Measurements from ENCODE around the gene MYH14. TPM values are rescaled to one million over a fixed set of nuclear protein-coding genes. Genes with fewer than 3 reads are reported as not detected.
A peak's percentile ranks its signal among the peaks of the same experiment; 100 is the strongest.

The MYH14 gene
- total RNA-seq, 2 donors from 2014 or later = 506 to 509 TPM

DNA sequence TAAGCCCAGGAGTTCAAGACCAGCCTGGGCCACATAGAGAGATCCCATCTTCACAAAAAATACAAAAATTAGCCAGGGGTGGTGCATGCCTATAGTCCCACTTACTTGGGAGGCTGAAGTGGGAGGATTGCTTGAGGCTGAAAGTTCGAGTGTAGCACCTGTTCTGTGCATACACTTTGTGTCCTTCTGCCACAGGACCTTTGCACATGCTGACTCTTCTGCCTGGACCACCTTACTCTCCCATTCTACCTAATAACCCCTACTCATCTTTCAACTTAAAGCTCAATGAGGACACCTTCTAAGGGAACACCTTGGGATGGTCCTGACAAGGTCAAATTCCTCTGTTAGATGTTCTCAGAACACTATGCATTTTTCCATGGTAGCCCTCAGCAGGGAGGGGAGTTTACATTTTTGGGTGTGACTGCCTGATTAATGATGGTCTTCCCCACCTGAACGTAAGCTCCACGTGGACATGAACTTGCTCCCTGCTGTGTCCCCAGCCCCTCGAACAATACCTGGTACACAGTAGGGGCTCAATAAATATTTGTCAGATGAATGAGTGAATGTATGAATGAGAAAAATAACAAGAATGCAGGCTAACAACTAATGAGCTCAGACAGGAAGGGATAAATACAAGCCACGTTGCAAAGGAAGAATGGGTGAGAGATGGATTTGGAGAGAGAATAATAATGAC is 29.2 kb upstream of the MYH14 start:
- no peak for TF ChIP-seq CTCF (IDR thresholded peaks at IDR 0.05)
- Histone ChIP-seq H3K27me3 (no peaks in the 10 kb centered on the region), H3K36me3 (no peaks in the 10 kb centered on the region), H3K4me3 (no peak overlapping the region), H3K27ac (no peak overlapping the region), H3K4me1 (peaks cover 3% of the 10 kb centered on the region), H3K9ac (ENCODE audit: low read depth in 2 of 2, low read length in 2 of 2) (no peak overlapping the region), H3K9me3 (no peaks in the 10 kb centered on the region)
- intact Hi-C loops (cut with DNase I) = no loop called here
- no peak for DNase-seq

DNA sequence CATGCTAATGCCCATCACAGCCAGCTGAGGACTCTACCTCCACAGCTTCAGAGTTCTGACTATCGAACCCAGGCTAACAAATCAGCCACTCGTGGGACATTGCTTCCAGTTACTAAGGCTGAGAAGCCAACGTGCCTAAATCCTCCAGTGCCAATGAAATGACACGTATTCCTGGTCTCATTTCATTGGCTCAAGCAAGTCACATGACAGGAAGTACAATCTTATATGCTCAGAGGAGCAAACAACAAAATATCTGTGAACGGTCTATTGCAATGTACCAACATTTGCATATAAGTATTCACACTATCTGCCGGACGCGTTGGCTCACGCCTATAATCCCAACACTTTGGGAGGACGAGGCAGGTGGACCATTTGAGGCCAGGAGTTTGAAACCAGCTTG is 27.5 kb upstream of the MYH14 start:
- DNase-seq = no peak
- H3K4me1 ChIP-seq = peaks cover 3% of the 10 kb centered on the region

DNA sequence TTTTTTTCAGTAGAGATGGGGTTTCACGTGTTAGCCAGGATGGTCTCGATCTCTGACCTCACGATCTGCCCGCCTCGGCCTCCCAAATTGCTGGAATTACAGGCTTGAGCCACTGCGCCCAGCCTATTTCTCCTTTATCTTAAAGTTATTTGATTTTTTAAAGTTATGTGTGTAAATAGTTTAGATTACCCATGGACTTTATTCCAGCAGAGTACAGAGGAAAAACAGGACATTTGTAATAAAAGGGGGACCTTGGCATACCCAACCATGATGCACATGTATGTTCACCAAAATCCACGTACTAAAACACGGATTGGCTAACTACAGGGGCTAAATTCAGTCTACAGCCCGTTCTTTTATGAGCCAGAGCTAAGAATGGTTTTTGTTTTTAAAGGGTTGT is 26.6 kb upstream of the MYH14 start:
- H3K9ac ChIP-seq (ENCODE audit: low read depth in 2 of 2, low read length in 2 of 2) = no peak overlapping the region
- no peak overlapping the region for H3K27ac ChIP-seq
- intact Hi-C loops (cut with DNase I) = no loop called here
- DNase-seq = no peak
- H3K4me1 ChIP-seq = peaks cover 3% of the 10 kb centered on the region
- no peaks in the 10 kb centered on the region for H3K9me3 ChIP-seq
- H3K36me3 ChIP-seq = no peaks in the 10 kb centered on the region
- TF ChIP-seq CTCF (IDR thresholded peaks at IDR 0.05) = no peak
- no peaks in the 10 kb centered on the region for H3K27me3 ChIP-seq
- H3K4me3 ChIP-seq = no peak overlapping the region

More for the DNA sequence above, 27.5 kb upstream of the MYH14 start:
- intact Hi-C loops (cut with DNase I) = no loop called here
- H3K27ac ChIP-seq = no peak overlapping the region
- no peaks in the 10 kb centered on the region for H3K9me3 ChIP-seq
- H3K36me3 ChIP-seq = no peaks in the 10 kb centered on the region
- TF ChIP-seq CTCF (IDR thresholded peaks at IDR 0.05) = no peak
- no peaks in the 10 kb centered on the region for H3K27me3 ChIP-seq
- H3K4me3 ChIP-seq = no peak overlapping the region
- H3K9ac ChIP-seq (ENCODE audit: low read depth in 2 of 2, low read length in 2 of 2) = no peak overlapping the region

DNA sequence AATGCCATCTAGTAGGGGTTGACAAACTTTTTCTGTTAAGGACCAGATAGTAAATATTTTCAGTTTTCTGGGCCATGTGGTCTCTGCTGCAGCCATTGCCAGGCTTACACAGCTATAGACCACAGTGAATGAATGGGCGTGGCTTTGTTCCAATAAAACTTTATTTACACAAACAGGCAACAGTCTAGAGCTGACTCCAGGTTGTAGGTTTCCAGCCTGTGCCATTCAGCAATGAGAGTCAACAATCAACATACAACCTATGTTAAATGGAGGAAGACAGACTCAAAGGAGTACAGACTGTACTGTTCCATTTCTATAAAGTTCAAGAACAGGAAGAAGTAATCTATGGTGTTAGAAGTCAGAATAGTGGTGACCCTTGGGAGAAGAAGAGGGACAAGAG is 25.1 kb upstream of the MYH14 start:
- Histone ChIP-seq H3K27me3 (no peaks in the 10 kb centered on the region), H3K36me3 (no peaks in the 10 kb centered on the region), H3K27ac (peak overlapping the region; percentile 89), H3K4me3 (peak overlapping the region; percentile 5), H3K4me1 (peaks cover 3% of the 10 kb centered on the region), H3K9me3 (no peaks in the 10 kb centered on the region), H3K9ac (ENCODE audit: low read depth in 2 of 2, low read length in 2 of 2) (peak overlapping the region in 1 of 2 donors; percentile 73)
- intact Hi-C loops (cut with DNase I) = no loop called here
- no peak for TF ChIP-seq CTCF (IDR thresholded peaks at IDR 0.05)
- DNase-seq = peak; percentile 72

GRCh38 chr19:50178859-50179537 is 24.4 kb upstream of the MYH14 start:
- H3K36me3 ChIP-seq = no peaks in the 10 kb centered on the region
- peak overlapping the region; percentile 89 for H3K27ac ChIP-seq
- no peak for DNase-seq
- no peaks in the 10 kb centered on the region for H3K27me3 ChIP-seq
- TF ChIP-seq CTCF (IDR thresholded peaks at IDR 0.05) = no peak
- intact Hi-C loops (cut with DNase I) = no loop called here
- H3K4me3 ChIP-seq = peak overlapping the region; percentile 5
- no peaks in the 10 kb centered on the region for H3K9me3 ChIP-seq
- H3K9ac ChIP-seq (ENCODE audit: low read depth in 2 of 2, low read length in 2 of 2) = peak overlapping the region in 1 of 2 donors; percentile 73
- peaks cover 3% of the 10 kb centered on the region for H3K4me1 ChIP-seq

Data from colonic mucosa (tissue), 4 donors.